ENCODE results near the gene SLC10A3. TPM values are rescaled to one million over a fixed set of nuclear protein-coding genes. Genes with fewer than 3 reads are reported as not detected.

SLC10A3 gene
- total RNA-seq, 1 donor from 2014 or later: 28.9 TPM

- Mint-ChIP-seq H3K36me3 (ENCODE audit: low read depth) (peaks cover 21% of the 10 kb centered on the region), H3K4me1 (ENCODE audit: low read depth) (peaks cover 10% of the 10 kb centered on the region), H3K27ac (ENCODE audit: unreplicated experiment) (no peak overlapping the region), H3K27me3 (ENCODE audit: low read depth) (no peaks in the 10 kb centered on the region), H3K4me3 (ENCODE audit: unreplicated experiment) (no peak overlapping the region), H3K9me3 (ENCODE audit: low read depth) (no peaks in the 10 kb centered on the region)
- DNase-seq (ENCODE audit: low spot score): no peak
- no peak for TF ChIP-seq CTCF (IDR thresholded peaks at IDR 0.05)
Measured at GRCh38 chrX:154466036-154466435, 24.4 kb downstream of the SLC10A3 start.

GRCh38 chrX:154465601-154466000 is 24.8 kb downstream of the SLC10A3 start:
- H3K36me3 Mint-ChIP-seq (ENCODE audit: low read depth): peaks cover 19% of the 10 kb centered on the region

GRCh38 chrX:154464806-154465365 is 25.5 kb downstream of the SLC10A3 start:
- no peak for DNase-seq (ENCODE audit: low spot score)
- Mint-ChIP-seq H3K9me3 (ENCODE audit: low read depth) (no peaks in the 10 kb centered on the region), H3K36me3 (ENCODE audit: low read depth) (peaks cover 17% of the 10 kb centered on the region), H3K27me3 (ENCODE audit: low read depth) (no peaks in the 10 kb centered on the region), H3K4me3 (ENCODE audit: unreplicated experiment) (no peak overlapping the region), H3K4me1 (ENCODE audit: low read depth) (peaks cover 19% of the 10 kb centered on the region), H3K27ac (ENCODE audit: unreplicated experiment) (no peak overlapping the region)
- TF ChIP-seq CTCF (IDR thresholded peaks at IDR 0.05): no peak

More at GRCh38 chrX:154465601-154466000, 24.8 kb downstream of the SLC10A3 start:
- H3K4me1 Mint-ChIP-seq (ENCODE audit: low read depth): peaks cover 14% of the 10 kb centered on the region
- no peaks in the 10 kb centered on the region for H3K9me3 Mint-ChIP-seq (ENCODE audit: low read depth)
- no peak for DNase-seq (ENCODE audit: low spot score)
- no peak for TF ChIP-seq CTCF (IDR thresholded peaks at IDR 0.05)
- H3K4me3 Mint-ChIP-seq (ENCODE audit: unreplicated experiment): no peak overlapping the region
- no peak overlapping the region for H3K27ac Mint-ChIP-seq (ENCODE audit: unreplicated experiment)
- H3K27me3 Mint-ChIP-seq (ENCODE audit: low read depth): no peaks in the 10 kb centered on the region

- H3K4me1 Mint-ChIP-seq (ENCODE audit: low read depth): peaks cover 19% of the 10 kb centered on the region
- no peaks in the 10 kb centered on the region for H3K9me3 Mint-ChIP-seq (ENCODE audit: low read depth)
- H3K4me3 Mint-ChIP-seq (ENCODE audit: unreplicated experiment): no peak overlapping the region
- no peak for DNase-seq (ENCODE audit: low spot score)
- TF ChIP-seq CTCF (IDR thresholded peaks at IDR 0.05): no peak
- peaks cover 11% of the 10 kb centered on the region for H3K36me3 Mint-ChIP-seq (ENCODE audit: low read depth)
- H3K27ac Mint-ChIP-seq (ENCODE audit: unreplicated experiment): no peak overlapping the region
- H3K27me3 Mint-ChIP-seq (ENCODE audit: low read depth): no peaks in the 10 kb centered on the region
Measured at GRCh38 chrX:154463611-154464220, 26.7 kb downstream of the SLC10A3 start.

GRCh38 chrX:154462396-154462795 is 28.0 kb downstream of the SLC10A3 start:
- Mint-ChIP-seq H3K4me3 (ENCODE audit: unreplicated experiment) (no peak overlapping the region), H3K9me3 (ENCODE audit: low read depth) (peaks cover 1% of the 10 kb centered on the region), H3K27me3 (ENCODE audit: low read depth) (no peaks in the 10 kb centered on the region), H3K36me3 (ENCODE audit: low read depth) (peaks cover 13% of the 10 kb centered on the region), H3K27ac (ENCODE audit: unreplicated experiment) (no peak overlapping the region), H3K4me1 (ENCODE audit: low read depth) (peaks cover 20% of the 10 kb centered on the region)
- no peak for DNase-seq (ENCODE audit: low spot score)
- no peak for TF ChIP-seq CTCF (IDR thresholded peaks at IDR 0.05)
